Effector memory CD4-positive, alpha-beta T cell (primary cell): Measurements from ENCODE around the gene NCL.

ENCODE experiments used
- DNase-seq, 3 donors: peaks; one replicate each; pipeline ENCODE4 v3.0.0-alpha.2; 2020
- H3K27ac ChIP-seq: 2 replicates; pipeline ENCODE4 v1.7.0; 2013; ENCODE audit warnings: mild to moderate bottlenecking, low read length, moderate library complexity; ENCODE audit not compliant: insufficient read depth, poor library complexity, severe bottlenecking
- H3K27me3 ChIP-seq: replicated peaks from 2 replicates; pipeline ENCODE4 v1.7.0; 2013; ENCODE audit warnings: mild to moderate bottlenecking, low read length; ENCODE audit not compliant: insufficient read depth, control insufficient read depth, poor library complexity, severe bottlenecking
- H3K36me3 ChIP-seq: 2 replicates; pipeline ENCODE4 v1.7.0; 2013; ENCODE audit warnings: mild to moderate bottlenecking, low read length, moderate library complexity; ENCODE audit not compliant: control insufficient read depth, insufficient read depth
- H3K4me1 ChIP-seq: 2 replicates; pipeline ENCODE4 v1.7.0; 2013; ENCODE audit warnings: low read length, mild to moderate bottlenecking; ENCODE audit not compliant: control insufficient read depth, insufficient read depth, poor library complexity, severe bottlenecking
- H3K4me3 ChIP-seq: 2 replicates; pipeline ENCODE4 v1.7.0; 2013; ENCODE audit warnings: low read length, low read depth, mild to moderate bottlenecking; ENCODE audit not compliant: insufficient read depth, poor library complexity, severe bottlenecking
- H3K9me3 ChIP-seq: 2 replicates; pipeline ENCODE4 v1.7.0; 2013; ENCODE audit warnings: mild to moderate bottlenecking, low read length, moderate library complexity; ENCODE audit not compliant: control insufficient read depth

Gene NCL

DNA sequence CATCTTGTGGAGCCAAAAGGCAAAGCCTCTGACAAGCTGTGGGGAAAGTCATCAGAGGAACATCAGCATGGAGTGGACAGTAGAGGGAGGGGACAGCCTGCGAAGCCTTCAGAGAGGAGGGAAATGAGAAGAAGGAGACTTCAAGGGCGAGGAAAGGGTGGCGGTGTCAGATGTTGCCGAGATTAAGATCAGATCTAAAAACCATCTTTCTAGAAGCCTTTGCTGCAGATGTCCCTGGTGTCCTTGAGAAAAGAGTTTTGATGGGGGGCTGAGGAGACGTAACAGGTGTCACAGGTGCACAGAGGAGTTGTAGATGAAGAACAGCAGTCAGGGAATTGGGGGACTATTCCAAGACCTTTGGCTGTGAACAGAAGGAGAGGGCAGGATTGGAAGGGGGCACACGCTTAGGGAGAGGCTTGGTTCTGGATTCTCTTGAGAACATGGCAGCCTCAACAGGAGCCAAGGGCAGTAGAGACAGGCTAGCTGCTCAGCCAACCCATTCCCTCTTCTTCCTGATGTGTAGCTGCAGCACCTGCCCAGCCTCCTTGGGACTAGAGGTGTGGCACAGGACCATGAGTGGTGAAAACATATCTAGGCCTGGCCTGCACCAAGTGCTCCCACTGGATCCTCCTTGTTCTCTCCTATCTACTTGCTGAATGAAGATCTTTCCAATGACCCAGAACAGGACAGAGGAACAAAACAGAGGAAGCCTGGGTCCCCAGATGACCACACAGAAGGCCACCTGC is 22.7 kb upstream of the NCL start:
- DNase-seq = no peak
- Histone ChIP-seq H3K4me1 (peaks cover 11% of the 10 kb centered on the region), H3K27ac (no peak overlapping the region), H3K27me3 (no peaks in the 10 kb centered on the region), H3K36me3 (no peaks in the 10 kb centered on the region), H3K9me3 (no peaks in the 10 kb centered on the region), H3K4me3 (no peak overlapping the region)

DNA sequence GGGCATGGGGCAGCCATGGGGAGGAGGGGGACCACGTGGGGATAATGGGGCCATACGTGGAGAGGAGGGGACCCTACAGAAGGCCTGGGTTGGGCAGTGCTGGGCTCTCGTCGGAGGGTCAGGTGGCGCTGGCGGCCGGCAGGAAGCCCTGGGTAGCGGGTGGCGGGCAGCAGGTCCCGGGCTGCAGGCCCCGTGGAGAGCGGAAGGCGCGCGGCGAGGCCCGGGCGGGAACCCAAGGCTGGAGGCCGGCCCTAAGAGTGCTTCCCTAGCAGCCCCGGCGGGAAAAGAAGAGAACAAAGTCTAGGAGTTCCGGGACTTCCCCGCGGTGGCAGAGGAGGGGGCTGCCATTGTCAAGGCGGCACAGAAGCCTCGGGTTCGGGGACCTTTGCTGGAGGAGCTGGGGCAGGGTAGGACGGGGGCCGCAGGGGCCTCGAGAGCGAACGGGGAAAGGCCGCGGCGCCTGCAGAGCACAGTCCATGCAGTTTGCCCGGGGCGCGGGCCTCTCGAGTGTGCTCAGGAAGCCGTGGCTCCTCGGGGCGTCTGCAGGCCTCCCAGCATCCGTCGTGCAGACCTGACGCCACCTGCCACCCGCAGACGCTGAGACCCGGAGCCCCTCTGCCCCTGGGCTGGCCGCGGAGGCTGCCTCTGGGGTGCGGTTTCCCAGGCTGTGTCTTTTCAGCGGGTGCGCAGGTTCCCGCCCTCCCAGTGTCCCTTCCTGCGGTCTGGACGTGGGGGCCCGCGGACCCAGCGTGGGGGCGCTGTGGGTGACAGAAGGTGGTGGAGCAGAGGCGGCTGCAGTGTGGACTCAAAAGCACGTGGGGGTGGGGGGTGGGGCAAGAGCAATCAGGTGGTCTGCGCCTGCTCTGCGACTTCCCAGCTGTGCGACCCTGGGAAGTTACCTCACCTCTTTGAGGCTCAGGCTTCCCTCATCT is 19.4 kb upstream of the NCL start:
- H3K27ac ChIP-seq = peak overlapping the region; percentile 76
- H3K36me3 ChIP-seq = no peaks in the 10 kb centered on the region
- peak overlapping the region; percentile 61 for H3K4me3 ChIP-seq
- H3K9me3 ChIP-seq = no peaks in the 10 kb centered on the region
- H3K27me3 ChIP-seq = no peaks in the 10 kb centered on the region
- peak in 2 of 3 donors; percentile 6 to 19 for DNase-seq
- H3K4me1 ChIP-seq = peaks cover 11% of the 10 kb centered on the region

DNA sequence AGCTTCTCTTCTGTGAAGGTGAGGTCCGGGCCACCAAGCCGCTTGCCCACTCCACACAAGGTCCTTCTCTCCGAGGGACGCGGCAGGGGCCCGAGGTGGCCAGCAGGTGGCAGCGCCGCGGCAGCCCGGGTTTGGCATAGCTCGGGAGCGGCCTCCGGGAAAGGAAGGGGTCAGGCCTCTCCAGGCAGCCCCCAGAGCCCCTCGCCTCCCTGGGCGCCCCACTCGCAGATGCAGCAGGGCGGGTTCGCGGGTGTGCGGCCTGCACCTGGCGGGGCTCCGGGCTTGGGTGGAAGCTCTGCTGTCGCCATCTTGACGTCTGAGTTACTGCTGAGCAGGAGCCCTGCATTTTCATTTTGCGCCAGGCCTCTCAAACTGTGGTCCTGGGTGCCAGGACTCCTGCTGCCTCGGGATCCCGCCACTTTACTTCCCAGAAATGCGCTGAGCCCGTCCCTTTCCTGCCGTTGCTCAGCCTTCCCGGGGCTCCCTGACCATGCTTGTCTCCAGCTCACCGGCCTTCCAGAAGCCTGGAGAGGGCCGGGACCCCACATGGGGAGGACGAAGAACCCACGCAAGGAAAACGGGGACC is 18.6 kb upstream of the NCL start:
- DNase-seq = peak; percentile 41 to 61 (median 43)
- Histone ChIP-seq H3K36me3 (no peaks in the 10 kb centered on the region), H3K27me3 (no peaks in the 10 kb centered on the region), H3K4me1 (peaks cover 11% of the 10 kb centered on the region), H3K9me3 (no peaks in the 10 kb centered on the region), H3K27ac (peak overlapping the region; percentile 76), H3K4me3 (peak overlapping the region; percentile 61)

DNA sequence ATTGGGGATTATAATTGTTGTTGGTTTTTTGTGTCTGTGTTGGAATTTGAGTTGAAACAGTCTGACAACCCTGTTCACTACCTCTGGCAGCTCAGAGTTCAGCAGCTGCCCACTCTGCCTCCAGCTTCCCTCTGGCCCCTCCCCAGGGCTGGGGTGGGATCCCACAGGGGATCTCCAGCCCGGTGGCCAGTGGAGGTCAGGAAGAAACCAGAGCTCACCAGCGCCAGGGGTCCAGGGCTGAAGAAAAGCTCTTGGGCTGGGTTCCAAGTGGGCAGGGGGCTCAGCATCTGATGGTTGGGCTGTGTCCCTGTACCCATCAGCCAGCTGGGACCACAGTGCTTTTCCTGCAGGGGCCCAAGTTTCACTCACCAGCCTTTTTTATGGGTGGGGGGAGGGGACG is 16.5 kb upstream of the NCL start:
- no peak overlapping the region for H3K4me3 ChIP-seq
- no peak overlapping the region for H3K27ac ChIP-seq
- no peaks in the 10 kb centered on the region for H3K36me3 ChIP-seq
- no peaks in the 10 kb centered on the region for H3K9me3 ChIP-seq
- DNase-seq = no peak
- H3K4me1 ChIP-seq = peaks cover 11% of the 10 kb centered on the region
- no peaks in the 10 kb centered on the region for H3K27me3 ChIP-seq

DNA sequence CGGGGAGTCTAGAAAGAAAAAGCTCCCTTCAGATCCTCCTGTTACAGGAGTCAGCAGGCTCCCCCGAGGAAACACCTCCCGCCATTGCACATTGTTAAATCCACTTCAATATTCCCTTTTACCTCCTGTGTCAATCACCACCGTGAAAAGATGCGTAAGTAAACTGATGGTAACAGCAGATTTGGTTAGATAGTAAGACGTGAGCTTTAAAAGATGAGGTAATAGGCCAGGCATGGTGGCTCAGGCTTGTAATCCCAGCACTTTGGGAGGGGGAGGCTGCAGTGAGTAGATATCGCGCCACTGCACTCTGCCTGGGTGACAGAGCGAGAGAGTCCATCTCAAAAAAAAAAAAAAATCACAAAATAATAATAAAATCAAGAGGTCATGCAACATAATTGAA is 15.2 kb upstream of the NCL start:
- no peak overlapping the region for H3K27ac ChIP-seq
- DNase-seq = no peak
- H3K9me3 ChIP-seq = no peaks in the 10 kb centered on the region
- H3K4me1 ChIP-seq = peaks cover 11% of the 10 kb centered on the region
- H3K4me3 ChIP-seq = no peak overlapping the region
- H3K27me3 ChIP-seq = no peaks in the 10 kb centered on the region
- H3K36me3 ChIP-seq = no peaks in the 10 kb centered on the region

DNA sequence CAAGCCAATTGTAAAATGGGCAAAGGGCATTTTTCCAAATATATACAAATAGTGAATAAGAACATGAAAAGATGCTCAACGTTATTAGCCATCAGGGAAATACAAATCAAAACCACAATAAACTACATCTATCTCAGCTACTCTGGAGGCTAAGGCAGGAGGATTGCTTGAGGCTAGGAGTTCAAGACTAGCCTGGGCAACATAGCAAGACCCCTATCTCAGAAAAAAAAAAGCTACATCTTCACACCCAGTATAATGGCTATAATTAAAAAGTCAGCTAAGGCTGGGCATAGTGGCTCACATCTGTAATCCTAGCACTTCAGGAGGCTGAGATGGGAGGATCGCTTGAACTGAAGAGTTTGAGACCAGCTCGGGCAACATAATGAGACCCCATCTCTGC is 12.6 kb upstream of the NCL start:
- H3K27me3 ChIP-seq = no peaks in the 10 kb centered on the region
- no peak overlapping the region for H3K27ac ChIP-seq
- no peaks in the 10 kb centered on the region for H3K4me1 ChIP-seq
- H3K36me3 ChIP-seq = no peaks in the 10 kb centered on the region
- H3K4me3 ChIP-seq = no peak overlapping the region
- DNase-seq = no peak
- no peaks in the 10 kb centered on the region for H3K9me3 ChIP-seq

DNA sequence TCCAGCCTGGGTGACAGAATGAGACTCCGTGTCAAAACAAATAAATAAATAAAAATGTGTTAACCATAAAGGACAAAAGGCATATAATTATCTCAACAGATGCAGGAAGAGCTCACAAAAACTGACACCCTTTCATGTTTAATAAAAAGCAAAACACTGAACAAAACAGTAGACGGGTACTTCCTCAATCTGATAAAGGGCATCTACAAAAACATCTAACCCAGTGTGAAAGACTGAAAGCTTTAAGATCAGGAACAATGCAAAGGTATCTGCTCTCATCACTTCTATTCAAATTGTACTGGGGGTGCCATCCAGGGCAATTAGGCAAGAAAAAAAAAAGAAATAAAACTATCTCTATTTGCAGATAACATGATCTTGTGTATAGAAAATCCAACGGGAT is 11.7 kb upstream of the NCL start:
- H3K36me3 ChIP-seq = no peaks in the 10 kb centered on the region
- no peaks in the 10 kb centered on the region for H3K4me1 ChIP-seq
- H3K4me3 ChIP-seq = no peak overlapping the region
- H3K27me3 ChIP-seq = no peaks in the 10 kb centered on the region
- no peaks in the 10 kb centered on the region for H3K9me3 ChIP-seq
- no peak overlapping the region for H3K27ac ChIP-seq
- DNase-seq = no peak

DNA sequence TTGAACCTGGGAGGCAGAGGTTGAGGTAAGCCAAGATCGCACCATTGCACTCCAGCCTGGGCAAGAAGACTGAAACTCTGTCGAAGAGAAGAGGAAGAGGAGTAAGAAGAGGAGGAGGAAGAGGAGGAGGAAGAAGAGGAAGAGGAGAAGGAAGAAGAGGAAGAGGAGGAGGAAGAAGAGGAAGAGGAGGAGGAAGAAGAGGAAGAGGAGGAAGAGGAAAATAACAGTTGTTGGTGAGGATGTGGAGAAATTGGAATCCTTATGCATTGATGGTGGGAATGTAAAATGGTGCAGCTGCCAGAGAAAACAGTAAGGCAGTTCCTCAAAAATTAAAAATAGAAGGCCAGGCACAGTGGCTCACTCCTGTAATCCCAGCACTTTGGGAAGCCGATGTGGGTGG is 8.5 kb upstream of the NCL start:
- DNase-seq = no peak
- no peaks in the 10 kb centered on the region for H3K4me1 ChIP-seq
- no peak overlapping the region for H3K27ac ChIP-seq
- H3K9me3 ChIP-seq = no peaks in the 10 kb centered on the region
- no peaks in the 10 kb centered on the region for H3K36me3 ChIP-seq
- no peak overlapping the region for H3K4me3 ChIP-seq
- no peaks in the 10 kb centered on the region for H3K27me3 ChIP-seq

DNA sequence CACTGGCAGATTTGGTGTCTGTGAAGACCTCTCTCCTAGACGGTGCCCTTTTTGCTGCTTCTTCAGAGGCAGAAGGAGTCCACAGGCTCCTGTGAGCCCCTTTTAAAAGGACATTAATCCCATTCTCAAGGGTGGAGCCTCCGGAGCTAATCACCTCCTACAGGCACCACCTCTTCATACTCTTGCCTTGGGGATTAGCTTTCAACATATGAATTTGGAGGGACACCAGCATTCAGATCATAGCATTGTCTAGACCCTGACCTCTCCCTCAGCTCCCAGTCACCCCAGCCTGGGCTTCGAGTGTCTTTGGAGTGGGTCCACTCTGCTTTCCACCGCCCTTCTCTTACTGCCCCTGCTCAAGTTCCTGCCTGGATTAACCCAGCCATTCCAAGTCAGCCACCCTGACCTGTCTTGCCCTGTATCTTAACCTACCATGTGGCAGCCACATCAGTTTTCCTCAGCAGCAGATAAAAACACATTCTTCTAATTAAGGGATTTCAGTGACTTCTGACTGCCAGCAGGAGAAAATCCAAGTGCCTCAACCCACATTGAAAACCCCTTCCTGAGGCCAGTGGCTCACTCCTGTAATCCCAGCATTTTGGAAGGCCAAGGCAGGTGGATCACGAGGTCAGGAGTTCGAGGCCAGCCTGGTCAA is 6.1 kb upstream of the NCL start:
- no peak for DNase-seq
- Histone ChIP-seq H3K4me3 (no peak overlapping the region), H3K4me1 (peaks cover 2% of the 10 kb centered on the region), H3K27me3 (no peaks in the 10 kb centered on the region), H3K27ac (no peak overlapping the region), H3K36me3 (no peaks in the 10 kb centered on the region), H3K9me3 (no peaks in the 10 kb centered on the region)
